Liver (tissue), 9 donors: Measurements from ENCODE around the gene FZD4. TPM values are rescaled to one million over a fixed set of nuclear protein-coding genes. Genes with fewer than 3 reads are reported as not detected.
"Not testable (repeated sequence)": the region's sequence is repeated elsewhere in the genome, so short reads cannot be mapped to it uniquely, and the experiment has no call there.

Source experiments
- DNase-seq: peaks from one replicate; pipeline ENCODE4 v3.0.0-alpha.2; 2017; ENCODE audit warnings: low spot score
- H3K27ac ChIP-seq, 2 donors: one replicate each; pipeline ENCODE4 v1.7.0; 2013; ENCODE audit warnings: inconsistent platforms in 2 of 2, low read length in 2 of 2, control low read depth in 1 of 2, low read depth in 1 of 2, mild to moderate bottlenecking in 1 of 2
- H3K27me3 ChIP-seq, 4 donors: one replicate each; pipeline versions ENCODE4 v1.6.1 to v1.7.0; 2013; ENCODE audit warnings: low read length in 3 of 4, inconsistent platforms in 1 of 4, mild to moderate bottlenecking in 1 of 4, moderate library complexity in 1 of 4; ENCODE audit not compliant: control insufficient read depth in 4 of 4, insufficient read depth in 4 of 4
- H3K36me3 ChIP-seq, 4 donors: one replicate each; pipeline versions ENCODE4 v1.6.1 to v1.7.0; 2013; ENCODE audit warnings: low read length in 3 of 4, mild to moderate bottlenecking in 3 of 4, low read depth in 1 of 4, moderate library complexity in 1 of 4; ENCODE audit not compliant: control insufficient read depth in 4 of 4, insufficient read depth in 3 of 4
- H3K4me1 ChIP-seq, 4 donors: one replicate each; pipeline versions ENCODE4 v1.6.1 to v1.7.0; 2013; ENCODE audit warnings: low read length in 3 of 4, mild to moderate bottlenecking in 3 of 4, moderate library complexity in 1 of 4; ENCODE audit not compliant: control insufficient read depth in 4 of 4, insufficient read depth in 4 of 4
- H3K4me3 ChIP-seq, 3 donors: one replicate each; pipeline versions ENCODE4 v1.6.1 to v1.7.0; 2013; ENCODE audit warnings: low read length in 3 of 3, control low read depth in 1 of 3, low read depth in 1 of 3, mild to moderate bottlenecking in 1 of 3
- H3K9ac ChIP-seq, 2 donors: one replicate each; pipeline ENCODE4 v1.7.0; 2013; ENCODE audit warnings: low read length in 2 of 2, mild to moderate bottlenecking in 2 of 2, moderate library complexity in 2 of 2, control low read depth in 1 of 2, low read depth in 1 of 2
- H3K9me3 ChIP-seq, 4 donors: one replicate each; pipeline versions ENCODE4 v1.6.1 to v1.7.0; 2013; ENCODE audit warnings: low read length in 3 of 4; ENCODE audit not compliant: control insufficient read depth in 4 of 4
- FOXA1 ChIP-seq: IDR thresholded peaks from 2 replicates; pipeline ENCODE4 v1.6.1; 2016; ENCODE audit warnings: antibody characterized with exemption
- FOXA2 ChIP-seq: IDR thresholded peaks from 2 replicates; pipeline ENCODE4 v1.6.1; 2016; ENCODE audit warnings: antibody characterized with exemption
- GABPA ChIP-seq, 2 donors: IDR thresholded peaks in 1 of 2; conservative IDR thresholded peaks in 1 of 2; 2 replicates each; pipeline ENCODE4 v1.6.1; 2016; ENCODE audit warnings: antibody characterized with exemption in 2 of 2, mild to moderate bottlenecking in 1 of 2, moderate library complexity in 1 of 2
- HNF4A ChIP-seq, 2 donors: conservative IDR thresholded peaks; 2 replicates each; pipeline ENCODE4 v1.6.1; 2016; ENCODE audit warnings: antibody characterized with exemption in 2 of 2, mild to moderate bottlenecking in 2 of 2
- JUND ChIP-seq, 2 donors: IDR thresholded peaks; 2 replicates each; pipeline ENCODE4 v1.6.1; 2016; ENCODE audit warnings: antibody characterized with exemption in 2 of 2
- MAX ChIP-seq: IDR thresholded peaks from 2 replicates; pipeline ENCODE4 v1.6.1; 2016; ENCODE audit warnings: antibody characterized with exemption
- NR2F2 ChIP-seq: IDR thresholded peaks from 2 replicates; pipeline ENCODE4 v1.6.1; 2016; ENCODE audit warnings: antibody characterized with exemption
- RAD21 ChIP-seq, 2 donors: IDR thresholded peaks; 2 replicates each; pipeline ENCODE4 v1.6.1; 2016; ENCODE audit warnings: antibody characterized with exemption in 2 of 2, mild to moderate bottlenecking in 2 of 2
- REST ChIP-seq: IDR thresholded peaks from 2 replicates; pipeline ENCODE4 v1.6.1; 2016; ENCODE audit warnings: antibody characterized with exemption, mild to moderate bottlenecking
- RXRA ChIP-seq, 2 donors: IDR thresholded peaks; 2 replicates each; pipeline ENCODE4 v1.6.1; 2017 to 2018; ENCODE audit warnings: antibody characterized with exemption in 2 of 2, mild to moderate bottlenecking in 1 of 2
- SP1 ChIP-seq: IDR thresholded peaks from 2 replicates; pipeline ENCODE4 v1.6.1; 2018; ENCODE audit warnings: antibody characterized with exemption, mild to moderate bottlenecking
- ZBTB33 ChIP-seq: IDR thresholded peaks from 2 replicates; pipeline ENCODE4 v1.6.1; 2016; ENCODE audit warnings: antibody characterized with exemption
- WGBS: extraction: QIAGEN DNeasy Blood & Tissue Kit; methylation state at CpG from one replicate; pipeline ENCODE4 v1.1.7; 2013; 5-methylcytosine and 5-hydroxymethylcytosine counted together
- polyA plus RNA-seq, 2 donors: library from polyadenylated mRNA; stranded (reverse) in 1 of 2; unstranded in 1 of 2; fragments of 200-250 nt in 1 of 2; fragments of >200 nt in 1 of 2; fragmentation: Nextera tagmentation in 1 of 2; extraction: Ambion mirVana in 1 of 2; gene quantifications; one replicate each; pipeline versions ENCODE4 v1.2.1 to v1.2.3, GENCODE V29; 2013 to 2015
- total RNA-seq, 2 donors: library from RNA; depleted of rRNA; stranded (reverse); fragments of >200 nt; gene quantifications; one replicate each; pipeline ENCODE4 v1.2.3, GENCODE V29; 2014
- donor health status: healthy.
- donor health status: healthy.
- donor health status: healthy.
- donor health status: healthy.
- donor health status: healthy.

The FZD4 gene
- total and polyA plus RNA-seq, 4 donors, result 4.9 to 23.7 (median 8.2) TPM

GRCh38 chr11:86917589-86917988, 37.6 kb downstream of the FZD4 start:
- Histone ChIP-seq H3K9ac (no peak overlapping the region), H3K36me3 (no peaks in the 10 kb centered on the region), H3K27ac (no peak overlapping the region), H3K27me3 (no peaks in the 10 kb centered on the region), H3K4me1 (no peaks in the 10 kb centered on the region), H3K9me3 (no peaks in the 10 kb centered on the region), H3K4me3 (no peak overlapping the region)
- DNase-seq, result no peak
- TF ChIP-seq RXRA (IDR thresholded peaks at IDR 0.05), result no peak
- no peak for TF ChIP-seq HNF4A (conservative IDR thresholded peaks at IDR 0.05)
- WGBS, result 90% methylated on average over 2 of the region's 2 CpGs

GRCh38 chr11:86916330-86916729, 38.9 kb downstream of the FZD4 start:
- no peak overlapping the region for H3K4me3 ChIP-seq
- H3K4me1 ChIP-seq, result no peaks in the 10 kb centered on the region
- no peaks in the 10 kb centered on the region for H3K36me3 ChIP-seq
- H3K9me3 ChIP-seq, result no peaks in the 10 kb centered on the region
- no peak overlapping the region for H3K27ac ChIP-seq
- no peak for DNase-seq
- TF ChIP-seq FOXA2 (no peak), JUND (IDR thresholded peaks at IDR 0.05) (peak; percentile 34 to 60)
- no peaks in the 10 kb centered on the region for H3K27me3 ChIP-seq
- WGBS, result 72% methylated on average over 1 of the region's 1 CpG
- H3K9ac ChIP-seq, result no peak overlapping the region

- not testable (repeated sequence) for H3K9me3 ChIP-seq, DNase-seq, H3K9ac ChIP-seq, H3K27ac ChIP-seq, H3K36me3 ChIP-seq, H3K27me3 ChIP-seq, H3K4me3 ChIP-seq, H3K4me1 ChIP-seq
- WGBS, result 23% methylated on average over 1 of the region's 1 CpG
Observed at GRCh38 chr11:86915850-86916249, 39.3 kb downstream of the FZD4 start.

- no peak overlapping the region for H3K4me3 ChIP-seq
- no peaks in the 10 kb centered on the region for H3K27me3 ChIP-seq
- no peaks in the 10 kb centered on the region for H3K4me1 ChIP-seq
- H3K36me3 ChIP-seq, result no peaks in the 10 kb centered on the region
- 85% methylated on average over 6 of the region's 6 CpGs for WGBS
- H3K27ac ChIP-seq, result no peak overlapping the region
- H3K9ac ChIP-seq, result no peak overlapping the region
- H3K9me3 ChIP-seq, result no peaks in the 10 kb centered on the region
- DNase-seq, result no peak
- no peak for TF ChIP-seq FOXA1
Observed at GRCh38 chr11:86914865-86915519, 40.2 kb downstream of the FZD4 start.

GRCh38 chr11:86912238-86912637, 43.0 kb downstream of the FZD4 start:
- H3K27ac ChIP-seq, result no peak overlapping the region
- no peak overlapping the region for H3K9ac ChIP-seq
- no peak for DNase-seq
- H3K9me3 ChIP-seq, result no peaks in the 10 kb centered on the region
- H3K4me1 ChIP-seq, result no peaks in the 10 kb centered on the region
- H3K36me3 ChIP-seq, result no peaks in the 10 kb centered on the region
- H3K27me3 ChIP-seq, result no peaks in the 10 kb centered on the region
- no peak overlapping the region for H3K4me3 ChIP-seq
- WGBS, result 37% methylated on average over 1 of the region's 1 CpG
- TF ChIP-seq SP1 (no peak), MAX (no peak), RXRA (IDR thresholded peaks at IDR 0.05) (no peak), NR2F2 (no peak), REST (no peak), GABPA (IDR thresholded peaks at IDR 0.05 in 1 of 2, conservative IDR thresholded peaks at IDR 0.05 in 1 of 2) (no peak), RAD21 (IDR thresholded peaks at IDR 0.05) (no peak), ZBTB33 (no peak), JUND (IDR thresholded peaks at IDR 0.05) (no peak)
